22Rv1 (cell line): ENCODE measurements around the gene HMGN4.

Experiments used
- CTCF ChIP-seq: fragments of 450-650 bp; IDR thresholded peaks from 2 replicates; pipeline ENCODE4 v1.5.1; 2017; ENCODE audit warnings: mild to moderate bottlenecking
- ZFX ChIP-seq: fragments of 450-650 bp; IDR thresholded peaks from 2 replicates; pipeline ENCODE4 v1.6.1; 2017; ENCODE audit warnings: antibody characterized with exemption, borderline replicate concordance

GRCh38 chr6:26544473-26544872, 6.3 kb downstream of the HMGN4 start:
- TF ChIP-seq CTCF (no peak), ZFX (no peak)
